Activated CD8-positive, alpha-beta memory T cell treated with anti-CD3 and anti-CD28 coated beads, Interleukin-2, amount 50 U/mL, for 1 hour (primary cell): ENCODE data around the gene CETP.
"Not testable (repeated sequence)": the region's sequence is repeated elsewhere in the genome, so short reads cannot be mapped to it uniquely, and the experiment has no call there.

ENCODE experiments used
- DNase-seq: peaks from one replicate; pipeline ENCODE4 v3.0.0-alpha.2; 2020; ENCODE audit errors: extremely low read depth

CETP gene

GRCh38 chr16:56997931-56998330 is 36.2 kb downstream of the CETP start:
- DNase-seq: no peak

- no peak for DNase-seq
These were observed 36.6 kb downstream of the CETP start for GRCh38 chr16:56998352-56998751.

- DNase-seq: no peak
These were observed 37.1 kb downstream of the CETP start for GRCh38 chr16:56998861-56999260.

GRCh38 chr16:56999409-57000270 is 37.9 kb downstream of the CETP start:
- DNase-seq: no peak

GRCh38 chr16:57000271-57001025 is 38.7 kb downstream of the CETP start:
- peak; percentile 45 for DNase-seq

- DNase-seq: no peak
These were observed 39.4 kb downstream of the CETP start for GRCh38 chr16:57001026-57001679.

- no peak for DNase-seq
These were observed 42.0 kb downstream of the CETP start for GRCh38 chr16:57003439-57004386.

GRCh38 chr16:57004387-57005250 is 42.9 kb downstream of the CETP start:
- no peak for DNase-seq

- not testable (repeated sequence) for DNase-seq
These were observed 43.8 kb downstream of the CETP start for GRCh38 chr16:57005597-57005996.

- DNase-seq: no peak
These were observed 45.3 kb downstream of the CETP start for GRCh38 chr16:57007050-57007449.

- DNase-seq: no peak
These were observed 45.8 kb downstream of the CETP start for GRCh38 chr16:57007530-57007929.

GRCh38 chr16:57008440-57008839 is 46.7 kb downstream of the CETP start:
- DNase-seq: no peak

GRCh38 chr16:57009643-57010170 is 48.0 kb downstream of the CETP start:
- no peak for DNase-seq

GRCh38 chr16:57012353-57012752 is 50.6 kb downstream of the CETP start:
- DNase-seq: no peak

- DNase-seq: no peak
These were observed 51.5 kb downstream of the CETP start for GRCh38 chr16:57013229-57013628.

GRCh38 chr16:57013902-57014301 is 52.2 kb downstream of the CETP start:
- DNase-seq: no peak

- no peak for DNase-seq
These were observed 54.6 kb downstream of the CETP start for GRCh38 chr16:57016301-57016700.

GRCh38 chr16:57016831-57017230 is 55.1 kb downstream of the CETP start:
- DNase-seq: no peak

GRCh38 chr16:57017251-57017650 is 55.5 kb downstream of the CETP start:
- DNase-seq: no peak

- DNase-seq: no peak
These were observed 58.0 kb downstream of the CETP start for GRCh38 chr16:57019746-57020145.
